Fibroblast of the aortic adventitia (primary cell): ENCODE results near the gene ZSCAN25. TPM values are rescaled to one million over a fixed set of nuclear protein-coding genes. Genes with fewer than 3 reads are reported as not detected.

Experiments used
- DNase-seq: peaks from one replicate; pipeline ENCODE4 v3.0.0-alpha.2; 2010; ENCODE audit warnings: low read depth
- H3K4me3 ChIP-seq: 2 replicates; pipeline ENCODE4 v1.5.1; 2011; ENCODE audit warnings: low read depth, mild to moderate bottlenecking, control low read depth, low read length, moderate library complexity
- total RNA-seq: library from RNA; depleted of rRNA; stranded (reverse); fragments of >200 nt; gene quantifications from 2 replicates; pipeline ENCODE4 v1.2.3, GENCODE V29; 2012; ENCODE audit warnings: low replicate concordance
- TF ChIP-seq, protein P1 (sequence below): IDR thresholded peaks from 2 replicates; pipeline ENCODE4 v1.5.1; 2011; ENCODE audit warnings: mild to moderate bottlenecking, low read length, control low read depth, inconsistent platforms; ENCODE audit not compliant: insufficient read depth

ZSCAN25 gene
- total RNA-seq, 1 donor = 8.1 TPM

- TF ChIP-seq, protein P1, sequence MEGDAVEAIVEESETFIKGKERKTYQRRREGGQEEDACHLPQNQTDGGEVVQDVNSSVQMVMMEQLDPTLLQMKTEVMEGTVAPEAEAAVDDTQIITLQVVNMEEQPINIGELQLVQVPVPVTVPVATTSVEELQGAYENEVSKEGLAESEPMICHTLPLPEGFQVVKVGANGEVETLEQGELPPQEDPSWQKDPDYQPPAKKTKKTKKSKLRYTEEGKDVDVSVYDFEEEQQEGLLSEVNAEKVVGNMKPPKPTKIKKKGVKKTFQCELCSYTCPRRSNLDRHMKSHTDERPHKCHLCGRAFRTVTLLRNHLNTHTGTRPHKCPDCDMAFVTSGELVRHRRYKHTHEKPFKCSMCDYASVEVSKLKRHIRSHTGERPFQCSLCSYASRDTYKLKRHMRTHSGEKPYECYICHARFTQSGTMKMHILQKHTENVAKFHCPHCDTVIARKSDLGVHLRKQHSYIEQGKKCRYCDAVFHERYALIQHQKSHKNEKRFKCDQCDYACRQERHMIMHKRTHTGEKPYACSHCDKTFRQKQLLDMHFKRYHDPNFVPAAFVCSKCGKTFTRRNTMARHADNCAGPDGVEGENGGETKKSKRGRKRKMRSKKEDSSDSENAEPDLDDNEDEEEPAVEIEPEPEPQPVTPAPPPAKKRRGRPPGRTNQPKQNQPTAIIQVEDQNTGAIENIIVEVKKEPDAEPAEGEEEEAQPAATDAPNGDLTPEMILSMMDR = no peak
- no peak overlapping the region for H3K4me3 ChIP-seq
- DNase-seq = no peak
Measured at GRCh38 chr7:99619571-99620130, 2.9 kb downstream of the ZSCAN25 start.

DNA sequence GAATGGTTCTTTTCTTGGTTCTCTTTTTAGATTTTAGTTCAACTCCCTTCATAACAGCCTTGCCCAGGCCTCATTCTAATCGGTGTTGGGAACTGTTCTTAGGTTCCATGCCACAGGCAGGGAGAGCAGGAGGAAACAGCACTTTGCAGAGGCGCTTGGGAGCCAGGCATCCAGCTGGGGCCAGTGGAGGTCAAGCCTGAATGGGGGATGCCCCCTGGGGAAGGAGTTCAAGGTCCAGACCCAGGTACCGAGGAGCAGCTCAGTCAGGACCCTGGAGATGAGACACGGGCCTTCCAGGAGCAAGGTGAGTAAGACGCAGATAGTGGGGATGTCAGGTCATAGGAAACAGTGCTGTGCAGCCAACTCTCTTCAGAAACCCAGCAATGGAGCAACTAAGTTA, 4.5 kb downstream of the ZSCAN25 start:
- DNase-seq = no peak
- no peak overlapping the region for H3K4me3 ChIP-seq
- TF ChIP-seq, protein P1 = no peak

DNA sequence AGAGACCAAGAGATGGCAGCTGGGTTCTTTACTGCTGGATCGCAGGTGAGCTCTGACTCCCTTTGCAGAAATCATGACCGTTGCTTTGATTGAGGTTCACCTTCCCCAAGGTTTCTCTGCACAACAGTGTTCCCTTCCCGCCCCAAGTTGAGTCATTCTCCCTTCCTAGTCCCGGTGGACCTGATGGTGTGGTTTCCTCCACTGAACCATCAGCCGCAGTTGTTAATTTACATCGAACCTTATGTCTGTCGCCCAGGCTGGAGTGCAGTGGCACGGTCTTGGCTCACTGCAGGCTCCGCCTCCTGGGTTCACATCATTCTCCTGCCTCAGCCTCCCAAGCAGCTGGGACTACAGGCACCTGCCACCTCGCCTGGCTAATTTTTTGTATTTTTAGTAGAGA, 5.8 kb downstream of the ZSCAN25 start:
- TF ChIP-seq, protein P1 = no peak
- H3K4me3 ChIP-seq = no peak overlapping the region
- DNase-seq = no peak

DNA sequence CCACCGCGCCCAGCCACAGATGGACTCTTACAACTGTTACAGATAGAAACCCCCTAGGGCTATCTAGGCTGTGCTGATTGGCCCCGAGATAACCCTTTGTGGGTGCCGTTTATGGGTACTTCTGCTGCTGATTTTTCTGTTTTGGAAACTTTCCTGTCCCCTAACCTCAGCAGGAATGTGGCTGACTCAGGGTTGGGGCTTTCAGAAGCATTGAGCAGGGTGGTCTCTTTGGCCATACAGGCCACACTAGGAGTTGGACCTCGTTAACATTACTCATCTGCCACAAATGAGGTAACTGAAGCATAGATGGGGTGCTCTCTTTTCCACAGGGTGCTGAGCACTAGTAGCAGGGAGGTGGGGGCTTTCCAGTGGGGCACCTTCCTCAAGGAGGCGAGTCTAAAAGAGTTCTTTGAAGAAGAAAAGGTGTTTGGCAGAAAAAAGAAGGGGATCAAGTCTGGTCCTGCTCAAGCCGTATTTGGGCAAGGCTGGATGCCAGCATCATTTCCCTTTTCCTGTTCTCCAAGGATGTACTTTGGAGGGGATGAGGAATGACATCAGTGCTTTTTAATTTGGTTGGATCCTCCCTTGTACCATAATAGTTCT, 6.4 kb downstream of the ZSCAN25 start:
- TF ChIP-seq, protein P1 = no peak
- DNase-seq = no peak
- no peak overlapping the region for H3K4me3 ChIP-seq

- H3K4me3 ChIP-seq = no peak overlapping the region
- TF ChIP-seq, protein P1 = no peak
- DNase-seq = no peak
Measured at GRCh38 chr7:99623702-99624447, 7.1 kb downstream of the ZSCAN25 start.

GRCh38 chr7:99624484-99624883, 7.7 kb downstream of the ZSCAN25 start:
- TF ChIP-seq, protein P1 = no peak
- DNase-seq = no peak
- no peak overlapping the region for H3K4me3 ChIP-seq
